H1 (cell line): Measurements from ENCODE around the gene PLCB3. TPM values are rescaled to one million over a fixed set of nuclear protein-coding genes. Genes with fewer than 3 reads are reported as not detected.

Source experiments
- CTCF ChIA-PET: fragments of 300-600 bp; sonication (Branson Sonifier 250); formaldehyde crosslinking; loops from one replicate; lab custom pipeline; 2021; ENCODE audit not compliant: partially characterized antibody; lab: Charles Lee
- POLR2A ChIA-PET: fragments of 300-600 bp; sonication (Branson Sonifier 250); formaldehyde crosslinking; loops from one replicate; lab custom pipeline; 2021; ENCODE audit warnings: inconsistent platforms; ENCODE audit not compliant: partially characterized antibody; lab: Charles Lee
- DNase-seq, 2 experiments: peaks; one replicate each; pipeline versions ENCODE4 v3.0.0 to v3.0.0-alpha.2; 2010 to 2022; ENCODE audit warnings: low spot score in 2 of 2, low read depth in 1 of 2, mixed read lengths in 1 of 2
- FAIRE-seq: peaks from 2 replicates; lab custom pipeline; 2011; peaks lifted over from hg19 to GRCh38; lab: Jason Lieb, UNC
- H2AFZ ChIP-seq: 2 replicates; pipeline ENCODE4 v1.8.1; 2012; ENCODE audit warnings: low read length, inconsistent platforms
- H2AK5ac ChIP-seq: 2 replicates; pipeline ENCODE4 v1.6.1; 2013; ENCODE audit warnings: low read depth, low read length
- H2BK120ac ChIP-seq: replicated peaks from 2 replicates; pipeline ENCODE3; 2013; ENCODE audit warnings: low read depth, low read length, inconsistent platforms
- H2BK12ac ChIP-seq: 2 replicates; pipeline ENCODE4 v1.6.1; 2013; ENCODE audit warnings: low read depth, low read length
- H2BK15ac ChIP-seq: 2 replicates; pipeline ENCODE4 v1.6.1; 2013; ENCODE audit warnings: low read length
- H2BK20ac ChIP-seq: 2 replicates; pipeline ENCODE4 v1.6.1; 2013; ENCODE audit warnings: low read length
- H2BK5ac ChIP-seq: 2 replicates; pipeline ENCODE4 v1.6.1; 2013; ENCODE audit warnings: low read depth, low read length
- H3K14ac ChIP-seq: 2 replicates; pipeline ENCODE4 v1.6.1; 2013; ENCODE audit warnings: inconsistent platforms; ENCODE audit not compliant: insufficient read length
- H3K18ac ChIP-seq: 2 replicates; pipeline ENCODE4 v1.6.1; 2013; ENCODE audit warnings: low read length; ENCODE audit errors: extremely low read depth
- H3K23ac ChIP-seq: 2 replicates; pipeline ENCODE4 v1.6.1; 2013; ENCODE audit warnings: inconsistent platforms; ENCODE audit not compliant: insufficient read length
- H3K23me2 ChIP-seq: 2 replicates; pipeline ENCODE4 v1.6.1; 2013; ENCODE audit warnings: low read depth, low read length
- H3K27ac ChIP-seq: 2 replicates; pipeline ENCODE4 v1.6.1; 2011; ENCODE audit warnings: low read depth, low read length, inconsistent platforms
- H3K27me3 ChIP-seq, 4 experiments: replicated peaks in 1 of 4; 1 replicate in 1 of 4; 2 replicates in 3 of 4; pipeline versions ENCODE4 v1.6.1 to v1.8.1; 2011 to 2013; ENCODE audit warnings: low read length in 3 of 4, mild to moderate bottlenecking in 3 of 4, inconsistent platforms in 2 of 4, mixed read lengths in 2 of 4, moderate library complexity in 1 of 4; ENCODE audit not compliant: control insufficient read depth in 3 of 4, insufficient read depth in 3 of 4; ENCODE audit errors: extremely low read depth in 1 of 4
- H3K36me3 ChIP-seq, 4 experiments: 2 replicates each; pipeline versions ENCODE4 v1.6.1 to v1.8.1; 2011 to 2013; ENCODE audit warnings: mild to moderate bottlenecking in 4 of 4, low read length in 3 of 4, moderate library complexity in 2 of 4, control low read depth in 1 of 4, inconsistent platforms in 1 of 4; ENCODE audit not compliant: insufficient read depth in 4 of 4, control insufficient read depth in 2 of 4
- H3K4ac ChIP-seq: replicated peaks from 2 replicates; pipeline ENCODE3; 2013; ENCODE audit warnings: low read length, low read depth, mixed read lengths, inconsistent platforms; ENCODE audit not compliant: insufficient read length
- H3K4me1 ChIP-seq, 4 experiments: replicated peaks in 1 of 4; 1 replicate in 1 of 4; 2 replicates in 3 of 4; pipeline versions ENCODE4 v1.6.1 to v1.8.1; 2011 to 2013; ENCODE audit warnings: low read length in 3 of 4, inconsistent platforms in 2 of 4, mixed read lengths in 1 of 4; ENCODE audit not compliant: insufficient read depth in 4 of 4, control insufficient read depth in 3 of 4
- H3K4me2 ChIP-seq, 2 experiments: 2 replicates each; pipeline versions ENCODE4 v1.6.1 to v1.8.1; 2011 to 2013; ENCODE audit warnings: low read depth in 2 of 2, low read length in 2 of 2, control low read depth in 1 of 2, inconsistent platforms in 1 of 2, mild to moderate bottlenecking in 1 of 2; ENCODE audit not compliant: insufficient read depth in 1 of 2
- H3K4me3 ChIP-seq, 4 experiments: fragments of 200-600, 300-600 bp in 1 of 4; sonication (generic), shearing (Covaris generic), sonication (Bioruptor Twin) in 1 of 4; 2 replicates each; pipeline versions ENCODE4 v1.5.1 to v1.8.1; 2011 to 2016; ENCODE audit warnings: low read length in 4 of 4, low read depth in 3 of 4, control low read depth in 2 of 4, inconsistent platforms in 2 of 4, mild to moderate bottlenecking in 2 of 4, mixed read lengths in 1 of 4, moderate library complexity in 1 of 4; ENCODE audit not compliant: insufficient read depth in 2 of 4; ENCODE audit errors: extremely low read depth in 1 of 4
- H3K56ac ChIP-seq: replicated peaks from 2 replicates; pipeline ENCODE3; 2013; ENCODE audit warnings: low read depth, mild to moderate bottlenecking, mixed read lengths, low read length, inconsistent platforms; ENCODE audit not compliant: insufficient read length
- H3K79me1 ChIP-seq: 2 replicates; pipeline ENCODE4 v1.6.1; 2013; ENCODE audit warnings: low read depth, low read length, control low read depth
- H3K79me2 ChIP-seq, 2 experiments: 2 replicates each; pipeline versions ENCODE4 v1.6.1 to v1.8.1; 2012 to 2013; ENCODE audit warnings: low read length in 2 of 2, mild to moderate bottlenecking in 2 of 2, inconsistent platforms in 1 of 2; ENCODE audit not compliant: insufficient read depth in 2 of 2, control insufficient read depth in 1 of 2
- H3K9ac ChIP-seq, 4 experiments: replicated peaks in 1 of 4; 1 replicate in 1 of 4; 2 replicates in 3 of 4; pipeline versions ENCODE4 v1.6.1 to v1.8.1; 2011 to 2013; ENCODE audit warnings: low read depth in 3 of 4, low read length in 3 of 4, control low read depth in 2 of 4, mild to moderate bottlenecking in 2 of 4, moderate library complexity in 2 of 4, inconsistent platforms in 1 of 4; ENCODE audit errors: extremely low read depth in 1 of 4
- H3K9me3 ChIP-seq, 2 experiments: 2 replicates each; pipeline versions ENCODE4 v1.6.1 to v1.8.1; 2012 to 2013; ENCODE audit warnings: mild to moderate bottlenecking in 2 of 2, moderate library complexity in 2 of 2, control low read depth in 1 of 2, inconsistent platforms in 1 of 2, low read depth in 1 of 2, low read length in 1 of 2, mixed read lengths in 1 of 2; ENCODE audit not compliant: insufficient read depth in 2 of 2
- H4K20me1 ChIP-seq, 2 experiments: replicated peaks in 1 of 2; 2 replicates each; pipeline versions ENCODE3 to v1.8.1; 2011 to 2013; ENCODE audit warnings: inconsistent platforms in 2 of 2, low read length in 2 of 2, mild to moderate bottlenecking in 1 of 2; ENCODE audit not compliant: insufficient read depth in 2 of 2, control insufficient read depth in 1 of 2
- H4K5ac ChIP-seq: 2 replicates; pipeline ENCODE4 v1.6.1; 2013; ENCODE audit warnings: low read length, low read depth, mixed read lengths, inconsistent platforms; ENCODE audit not compliant: insufficient read length
- H4K8ac ChIP-seq: 2 replicates; pipeline ENCODE4 v1.8.0; 2013; ENCODE audit warnings: mild to moderate bottlenecking, moderate library complexity, low read length, inconsistent platforms; ENCODE audit not compliant: insufficient read depth; ENCODE audit errors: extremely low read depth
- H4K91ac ChIP-seq: replicated peaks from 2 replicates; pipeline ENCODE3; 2013; ENCODE audit warnings: low read length, mixed read lengths, inconsistent platforms; ENCODE audit not compliant: insufficient read length
- KDM5A ChIP-seq: fragments of 200-600 bp; IDR thresholded peaks from 2 replicates; pipeline ENCODE4 v1.7.1; 2012; ENCODE audit warnings: mild to moderate bottlenecking, low read length, inconsistent platforms, mixed read lengths
- POLR2A ChIP-seq, 2 experiments: IDR thresholded peaks; 1 replicate in 1 of 2; 2 replicates in 1 of 2; pipeline ENCODE4 v1.6.1; 2011; ENCODE audit warnings: low read depth in 2 of 2, low read length in 2 of 2, mild to moderate bottlenecking in 2 of 2; ENCODE audit errors: control extremely low read depth in 1 of 2
- SAP30 ChIP-seq: fragments of 300-600 bp; sonication (generic); IDR thresholded peaks from 2 replicates; pipeline ENCODE4 v1.7.1; 2012; ENCODE audit warnings: low read length, moderate library complexity, mild to moderate bottlenecking, inconsistent platforms; ENCODE audit not compliant: insufficient read depth, insufficient replicate concordance
- SP4 ChIP-seq: IDR thresholded peaks from 2 replicates; pipeline ENCODE4 v1.6.1; 2012; ENCODE audit warnings: low read length, inconsistent platforms
- USF2 ChIP-seq: IDR thresholded peaks from 2 replicates; pipeline ENCODE4 v1.6.1; 2011; ENCODE audit warnings: low read length, improper control_type of control experiment
- ZNF274 ChIP-seq: IDR thresholded peaks from 2 replicates; pipeline ENCODE4 v1.7.0; 2012; ENCODE audit warnings: low read length, borderline replicate concordance; ENCODE audit errors: extremely low read depth
- WGBS, 2 experiments: shearing (Covaris generic) in 1 of 2; methylation state at CpG; one replicate each; pipeline versions ENCODE4 v1.1.6 to v1.1.7; 2013 to 2015; ENCODE audit warnings: low lambda C conversion rate in 2 of 2, mixed read lengths in 2 of 2, inconsistent platforms in 1 of 2, low coverage in 1 of 2, missing lambda C conversion rate in 1 of 2; ENCODE audit not compliant: insufficient replicate concordance in 2 of 2, insufficient coverage in 1 of 2, insufficient read length in 1 of 2; ENCODE audit errors: extremely low coverage in 1 of 2, missing lambda C conversion rate in 1 of 2; 5-methylcytosine and 5-hydroxymethylcytosine counted together
- polyA plus RNA-seq, 7 experiments: library from polyadenylated mRNA; depleted of rRNA in 3 of 7; stranded (reverse) in 5 of 7; unstranded in 2 of 7; fragments of >200 nt in 5 of 7; fragments of 200-250 nt in 2 of 7; gene quantifications; 1 replicate in 5 of 7; 2 replicates in 1 of 7; 4 replicates in 1 of 7; pipeline versions ENCODE4 v1.2.1 to v1.2.3, GENCODE V29; 2011 to 2013; ENCODE audit warnings: missing spikeins in 2 of 7, mixed read lengths in 2 of 7
- total RNA-seq: library from RNA; stranded (reverse); fragmentation: NEBNext Ultra II Directional; extraction: Animal tissue kit (Norgen Biotek cat#: 25700); gene quantifications from 2 replicates; pipeline ENCODE4 v1.2.1, GENCODE V29; 2021

The PLCB3 gene
- total and polyA plus RNA-seq, 2 of the 8 experiments (the other 6 are each of a cell fraction or from before 2014, with no cell fraction given): 47.2 to 104 TPM

DNA sequence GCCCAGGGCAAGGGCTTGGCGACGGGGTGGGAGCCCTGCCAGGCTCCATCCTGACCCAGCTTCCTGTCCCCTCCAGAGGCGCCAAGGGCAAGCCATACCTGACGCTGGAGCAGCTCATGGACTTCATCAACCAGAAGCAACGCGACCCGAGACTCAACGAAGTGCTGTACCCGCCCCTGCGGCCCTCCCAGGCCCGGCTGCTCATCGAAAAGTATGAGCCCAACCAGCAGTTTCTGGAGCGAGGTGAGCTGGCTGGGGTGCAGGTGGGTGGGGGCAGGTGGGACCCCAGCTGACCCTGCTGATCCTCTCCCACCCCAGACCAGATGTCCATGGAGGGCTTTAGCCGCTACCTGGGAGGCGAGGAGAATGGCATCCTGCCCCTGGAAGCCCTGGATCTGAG, 5.0 kb downstream of the PLCB3 start:
- Histone ChIP-seq H3K79me1 (peaks cover 2% of the 10 kb centered on the region; the same call in 1 of the 2 replicates), H3K4me3 (no peak overlapping the region), H3K9ac (no peak overlapping the region), H3K27me3 (no peaks in the 10 kb centered on the region), H3K4me1 (peaks cover 0 to 9% (median 4%) of the 10 kb centered on the region in 4 experiments; a peak in 3 of 7 replicates), H2BK15ac (no peak overlapping the region), H2BK12ac (no peak overlapping the region), H2BK20ac (no peak overlapping the region), H2BK5ac (no peak overlapping the region), H4K8ac (no peak overlapping the region), H3K36me3 (peaks cover 20 to 59% (median 35%) of the 10 kb centered on the region in 4 experiments), H4K5ac (no peak overlapping the region), H3K56ac (no peak overlapping the region), H3K9me3 (no peaks in the 10 kb centered on the region), H3K18ac (no peak overlapping the region), H3K23me2 (peaks cover 7% of the 10 kb centered on the region; the same call in 1 of the 2 replicates), H3K14ac (no peak overlapping the region), H3K23ac (no peak overlapping the region), H4K20me1 (peaks cover 10 to 24% of the 10 kb centered on the region in 2 experiments), H3K79me2 (peaks cover 0 to 23% of the 10 kb centered on the region in 2 experiments; a peak in 1 of 4 replicates), H2AK5ac (no peak overlapping the region), H2AFZ (no peak overlapping the region), H2BK120ac (no peak overlapping the region), H3K4ac (no peak overlapping the region), H3K4me2 (no peak overlapping the region), H4K91ac (no peak overlapping the region), H3K27ac (no peak overlapping the region)
- DNase-seq (no peak), FAIRE-seq (no peak)
- TF ChIP-seq ZNF274 (no peak), POLR2A (IDR thresholded peaks at IDR 0.05; ENCODE audit: control extremely low read depth in 1 of 2, low read depth in 2 of 2, low read length in 2 of 2) (no peak), USF2 (no peak), SP4 (no peak), SAP30 (no peak), KDM5A (no peak)
- POLR2A ChIA-PET: interaction anchor here (0.7 to 7.1 kb wide), 3 partner anchors 11 to 25 kb away, joined by 3 to 101 read pairs (median 36); partner anchors contain the start of gene PPP1R14B
- CTCF ChIA-PET: interaction anchor here (0.9 to 5.9 kb wide), 3 partner anchors 9 to 52 kb away, joined by 3 to 62 read pairs (median 3); partner anchors contain the start of gene FERMT3
- WGBS, 2 experiments: 93% methylated on average over 15 of the region's 15 CpGs; no CpG with 5 or more reads in 1 of the 2 experiments
